Hepatocyte (in vitro differentiated cells): Measurements from ENCODE around the gene C1orf53. TPM values are rescaled to one million over a fixed set of nuclear protein-coding genes. Genes with fewer than 3 reads are reported as not detected.
A peak's percentile ranks its signal among the peaks of the same experiment; 100 is the strongest.

Experiments
- DNase-seq: peaks from one replicate; pipeline ENCODE4 v3.0.0-alpha.2; 2016; ENCODE audit warnings: low spot score
- H2AFZ ChIP-seq: fragments of 200-600 bp; sonication (generic); 2 replicates; pipeline ENCODE4 v1.6.0; 2016; ENCODE audit warnings: antibody characterized with exemption, mild to moderate bottlenecking
- H3K27ac ChIP-seq: fragments of 200-600 bp; sonication (generic); 2 replicates; pipeline ENCODE4 v1.5.1; 2016; ENCODE audit warnings: mild to moderate bottlenecking
- H3K27me3 ChIP-seq: fragments of 200-600 bp; sonication (generic); 2 replicates; pipeline ENCODE4 v1.6.1; 2016
- H3K36me3 ChIP-seq: fragments of 200-600 bp; sonication (generic); replicated peaks from 2 replicates; pipeline ENCODE4 v1.5.1; 2016; ENCODE audit warnings: low read depth; ENCODE audit not compliant: insufficient read depth
- H3K4me1 ChIP-seq: fragments of 200-600 bp; sonication (generic); 2 replicates; pipeline ENCODE4 v1.5.1; 2016; ENCODE audit warnings: mild to moderate bottlenecking, moderate library complexity; ENCODE audit not compliant: insufficient read depth
- H3K4me2 ChIP-seq: fragments of 200-600 bp; sonication (generic); 2 replicates; pipeline ENCODE4 v1.6.0; 2016
- H3K4me3 ChIP-seq: fragments of 200-600 bp; sonication (generic); 2 replicates; pipeline ENCODE4 v1.5.1; 2016; ENCODE audit warnings: mild to moderate bottlenecking
- H3K79me2 ChIP-seq: fragments of 200-600 bp; sonication (generic); 2 replicates; pipeline ENCODE4 v1.6.0; 2017; ENCODE audit warnings: mild to moderate bottlenecking
- H3K9me2 ChIP-seq: fragments of 200-600 bp; sonication (generic); replicated peaks from 2 replicates; pipeline ENCODE4 v1.6.0; 2017; ENCODE audit warnings: mild to moderate bottlenecking; ENCODE audit not compliant: insufficient read depth
- H3K9me3 ChIP-seq: fragments of 200-600 bp; sonication (generic); 2 replicates; pipeline ENCODE4 v1.5.1; 2016; ENCODE audit warnings: low read depth, mild to moderate bottlenecking
- H4K20me1 ChIP-seq: fragments of 200-600 bp; sonication (generic); 2 replicates; pipeline ENCODE4 v1.6.0; 2016; ENCODE audit warnings: mild to moderate bottlenecking; ENCODE audit not compliant: insufficient read depth, poor library complexity, severe bottlenecking
- EZH2 ChIP-seq: fragments of 200-600 bp; sonication (generic); IDR thresholded peaks from 2 replicates; pipeline ENCODE4 v1.6.1; 2016; ENCODE audit warnings: antibody characterized with exemption, mild to moderate bottlenecking, borderline replicate concordance
- EZH2phosphoT487 ChIP-seq: fragments of 200-600 bp; sonication (generic); IDR thresholded peaks from one replicate; pipeline ENCODE4 v1.6.1; 2018; ENCODE audit warnings: antibody characterized with exemption, mild to moderate bottlenecking, low read depth, moderate library complexity; ENCODE audit not compliant: unreplicated experiment, severe bottlenecking
- WGBS: methylation state at CpG from one replicate; pipeline ENCODE4 v1.1.6; 2016; ENCODE audit warnings: low lambda C conversion rate; ENCODE audit errors: missing lambda C conversion rate; 5-methylcytosine and 5-hydroxymethylcytosine counted together
- polyA plus RNA-seq: library from polyadenylated mRNA; unstranded; fragments of >200 nt; fragmentation: Nextera tagmentation; extraction: Ambion mirVana; gene quantifications from 2 replicates; pipeline ENCODE4 v1.2.1, GENCODE V29; 2016
- total RNA-seq: library from RNA; depleted of rRNA; stranded (reverse); fragments of >200 nt; gene quantifications from 2 replicates; pipeline ENCODE4 v1.2.3, GENCODE V29; 2014
- TF ChIP-seq, protein P1 (sequence below): fragments of 200-600 bp; sonication (generic); IDR thresholded peaks from 2 replicates; pipeline ENCODE4 v1.5.1; 2016; ENCODE audit warnings: antibody characterized with exemption, mild to moderate bottlenecking; ENCODE audit not compliant: poor library complexity

Gene C1orf53
- total and polyA plus RNA-seq, 2 experiments from 2014 or later: 9.0 to 15.7 TPM

DNA sequence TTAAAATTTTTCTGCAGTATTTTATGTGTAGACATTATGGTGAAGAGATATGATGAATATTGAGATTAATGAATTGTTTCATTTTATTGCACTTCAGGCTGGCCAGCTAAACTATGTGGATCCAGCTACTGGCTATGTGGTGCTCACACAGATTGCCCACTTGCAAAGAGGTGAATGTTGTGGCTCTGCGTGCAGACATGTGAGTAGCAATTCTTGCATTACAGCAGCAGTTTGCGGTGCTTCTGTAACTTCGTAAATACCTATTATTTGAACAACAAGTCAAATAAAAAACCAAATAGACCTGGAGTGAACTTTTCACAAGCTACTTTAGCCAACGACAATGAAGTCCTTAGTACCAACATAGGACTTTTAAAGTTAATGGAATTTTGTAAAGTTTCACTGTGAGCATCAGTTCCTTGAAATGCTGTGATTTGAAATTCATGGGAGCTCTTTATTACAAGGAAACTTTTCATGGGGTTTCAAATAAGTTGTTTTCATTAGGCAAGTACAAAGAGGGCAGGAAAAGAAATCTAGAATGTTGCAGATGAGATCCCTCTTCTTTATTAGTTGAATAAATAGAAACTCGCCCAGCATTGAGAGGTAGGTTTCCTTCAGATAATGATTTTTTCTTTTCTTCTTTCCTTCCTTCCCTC, 3.4 kb downstream of the C1orf53 start:
- Histone ChIP-seq H3K79me2 (no peaks in the 10 kb centered on the region), H3K4me3 (no peak overlapping the region), H3K27me3 (peaks cover 73% of the 10 kb centered on the region), H3K4me2 (no peak overlapping the region), H3K36me3 (no peaks in the 10 kb centered on the region), H3K27ac (no peak overlapping the region), H3K4me1 (peaks cover 4% of the 10 kb centered on the region), H3K9me3 (no peaks in the 10 kb centered on the region), H3K9me2 (no peaks in the 10 kb centered on the region), H2AFZ (no peak overlapping the region), H4K20me1 (no peaks in the 10 kb centered on the region)
- TF ChIP-seq EZH2phosphoT487: no peak
- TF ChIP-seq EZH2: no peak
- TF ChIP-seq, protein P1, sequence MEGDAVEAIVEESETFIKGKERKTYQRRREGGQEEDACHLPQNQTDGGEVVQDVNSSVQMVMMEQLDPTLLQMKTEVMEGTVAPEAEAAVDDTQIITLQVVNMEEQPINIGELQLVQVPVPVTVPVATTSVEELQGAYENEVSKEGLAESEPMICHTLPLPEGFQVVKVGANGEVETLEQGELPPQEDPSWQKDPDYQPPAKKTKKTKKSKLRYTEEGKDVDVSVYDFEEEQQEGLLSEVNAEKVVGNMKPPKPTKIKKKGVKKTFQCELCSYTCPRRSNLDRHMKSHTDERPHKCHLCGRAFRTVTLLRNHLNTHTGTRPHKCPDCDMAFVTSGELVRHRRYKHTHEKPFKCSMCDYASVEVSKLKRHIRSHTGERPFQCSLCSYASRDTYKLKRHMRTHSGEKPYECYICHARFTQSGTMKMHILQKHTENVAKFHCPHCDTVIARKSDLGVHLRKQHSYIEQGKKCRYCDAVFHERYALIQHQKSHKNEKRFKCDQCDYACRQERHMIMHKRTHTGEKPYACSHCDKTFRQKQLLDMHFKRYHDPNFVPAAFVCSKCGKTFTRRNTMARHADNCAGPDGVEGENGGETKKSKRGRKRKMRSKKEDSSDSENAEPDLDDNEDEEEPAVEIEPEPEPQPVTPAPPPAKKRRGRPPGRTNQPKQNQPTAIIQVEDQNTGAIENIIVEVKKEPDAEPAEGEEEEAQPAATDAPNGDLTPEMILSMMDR: no peak
- no peak for DNase-seq
- WGBS: 23% methylated on average over 5 of the region's 5 CpGs

DNA sequence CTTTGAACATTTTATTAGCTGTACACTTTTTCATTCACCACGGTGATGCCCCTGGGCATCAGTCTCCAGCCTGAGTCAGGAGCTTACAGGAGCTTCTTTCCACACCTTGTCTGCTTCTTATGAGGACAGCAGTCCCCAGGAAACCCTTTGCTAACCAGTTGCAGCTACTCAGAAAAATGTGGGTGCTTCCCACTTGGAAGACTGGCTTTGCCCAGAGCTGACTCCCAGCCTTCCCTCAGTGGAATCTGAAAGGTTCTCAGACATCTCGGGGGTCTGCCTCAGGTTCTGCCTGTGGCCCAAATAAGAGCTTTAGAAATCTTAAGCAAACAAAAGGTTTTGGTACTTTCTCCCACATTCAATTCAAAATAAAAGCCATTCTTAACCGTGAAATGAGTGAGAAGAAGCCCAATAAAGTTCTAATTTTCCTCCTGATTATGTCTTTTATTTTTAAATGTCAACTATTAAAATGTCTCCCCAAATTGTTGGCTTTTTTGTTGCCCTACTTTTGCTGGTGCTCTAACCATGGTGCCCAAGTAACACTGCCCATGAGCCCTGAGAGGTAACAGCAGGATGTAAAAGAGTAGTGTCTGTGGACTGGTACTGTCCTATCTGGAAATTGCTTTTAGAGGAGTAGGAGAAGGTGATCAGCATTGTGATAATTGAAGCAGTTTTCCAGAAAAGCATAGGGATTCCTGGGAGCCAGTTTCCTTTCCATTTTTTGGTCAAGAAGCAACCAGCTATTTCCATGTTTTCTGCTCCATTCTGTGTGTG, 5.6 kb downstream of the C1orf53 start:
- no peak for DNase-seq
- Histone ChIP-seq H3K36me3 (no peaks in the 10 kb centered on the region), H3K27ac (no peak overlapping the region), H3K4me3 (no peak overlapping the region), H3K4me2 (peak overlapping the region; percentile 37), H3K9me3 (no peaks in the 10 kb centered on the region), H2AFZ (no peak overlapping the region), H3K4me1 (peaks cover 10% of the 10 kb centered on the region), H3K79me2 (no peaks in the 10 kb centered on the region), H4K20me1 (no peaks in the 10 kb centered on the region), H3K27me3 (peaks cover 95% of the 10 kb centered on the region), H3K9me2 (no peaks in the 10 kb centered on the region)
- WGBS: 22% methylated on average over 3 of the region's 3 CpGs
- TF ChIP-seq, protein P1: no peak
- TF ChIP-seq EZH2: no peak

DNA sequence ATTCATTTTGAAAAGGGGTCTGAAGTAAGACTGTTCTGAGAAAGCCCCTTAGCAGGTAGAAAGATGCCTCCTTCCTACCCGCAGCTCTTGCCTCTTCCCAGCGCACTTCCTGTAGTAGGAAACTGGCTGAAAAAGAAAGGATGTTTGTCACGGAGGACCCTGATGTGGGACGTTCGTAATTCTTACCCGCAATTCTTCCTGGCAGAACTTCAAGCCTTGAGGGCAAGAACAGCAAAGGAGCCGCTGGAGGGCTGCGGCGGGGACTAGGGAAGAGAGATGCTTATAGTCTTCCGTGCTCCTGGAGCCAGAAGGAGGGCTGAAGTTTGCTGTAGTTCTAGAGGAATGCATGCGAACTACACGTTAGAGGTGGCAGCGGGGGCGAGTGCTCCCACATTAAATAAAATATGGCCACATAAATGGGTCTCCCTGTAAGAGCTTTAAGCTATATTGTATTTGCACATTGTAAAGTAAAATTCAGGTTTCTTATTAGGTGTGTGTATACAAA, 6.3 kb downstream of the C1orf53 start:
- H3K9me3 ChIP-seq: no peaks in the 10 kb centered on the region
- no peak overlapping the region for H3K4me3 ChIP-seq
- peaks cover 14% of the 10 kb centered on the region for H3K4me1 ChIP-seq
- TF ChIP-seq EZH2phosphoT487 (no peak), EZH2 (peak; percentile 64)
- peaks cover 100% of the 10 kb centered on the region for H3K27me3 ChIP-seq
- no peaks in the 10 kb centered on the region for H4K20me1 ChIP-seq
- H3K79me2 ChIP-seq: no peaks in the 10 kb centered on the region
- DNase-seq: no peak
- H2AFZ ChIP-seq: no peak overlapping the region
- 2% methylated on average over 14 of the region's 14 CpGs for WGBS
- H3K9me2 ChIP-seq: no peaks in the 10 kb centered on the region
- H3K36me3 ChIP-seq: no peaks in the 10 kb centered on the region
- H3K27ac ChIP-seq: no peak overlapping the region
- peak overlapping the region; percentile 37 for H3K4me2 ChIP-seq

DNA sequence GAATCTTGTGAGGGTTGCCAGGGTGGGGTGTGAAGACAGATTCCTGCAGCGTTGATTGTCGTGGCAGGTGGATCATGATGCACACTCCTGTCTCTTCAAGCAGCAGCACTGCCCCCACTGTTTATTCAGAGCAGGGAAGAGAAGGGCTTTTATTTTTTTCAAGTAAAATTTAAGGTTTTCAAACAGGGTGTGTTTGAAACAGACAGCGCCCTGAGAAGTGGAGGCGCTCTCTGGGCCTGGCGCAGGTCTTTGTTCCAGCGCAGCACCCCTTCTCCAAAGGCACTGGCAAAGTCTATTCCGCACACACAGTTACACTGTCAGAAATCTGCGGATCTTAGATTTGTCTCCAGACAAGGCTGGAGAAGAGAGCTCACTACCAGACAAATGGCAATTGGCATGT, 7.0 kb downstream of the C1orf53 start:
- DNase-seq: no peak
- Histone ChIP-seq H4K20me1 (no peaks in the 10 kb centered on the region), H3K36me3 (no peaks in the 10 kb centered on the region), H3K79me2 (no peaks in the 10 kb centered on the region), H3K27me3 (peaks cover 100% of the 10 kb centered on the region), H3K9me2 (no peaks in the 10 kb centered on the region), H3K4me2 (no peak overlapping the region), H3K4me1 (peaks cover 14% of the 10 kb centered on the region), H3K9me3 (no peaks in the 10 kb centered on the region), H3K27ac (no peak overlapping the region), H3K4me3 (no peak overlapping the region), H2AFZ (no peak overlapping the region)
- TF ChIP-seq EZH2phosphoT487 (no peak), EZH2 (no peak)
- TF ChIP-seq, protein P1: no peak
- WGBS: 23% methylated on average over 8 of the region's 8 CpGs
